Left lung (tissue), 10 donors: ENCODE results near the gene CCDC152. TPM values are rescaled to one million over a fixed set of nuclear protein-coding genes. Genes with fewer than 3 reads are reported as not detected.

Experiments
- ATAC-seq: fragments of 200-7000 bp; cut with Tn5 transposase; one replicate; pipeline ENCODE4 v1.9.1; 2020; ENCODE audit warnings: moderate library complexity
- DNase-seq, 4 donors: peaks; one replicate each; pipeline ENCODE4 v3.0.0-alpha.2; 2013 to 2020
- H3K27ac ChIP-seq, 2 donors: fragments of 200-600 bp; sonication (generic) in 1 of 2; one replicate each; pipeline versions ENCODE4 v1.5.0 to v1.8.0; 2020 to 2021
- H3K27me3 ChIP-seq, 2 donors: fragments of 200-600 bp; sonication (generic) in 1 of 2; one replicate each; pipeline versions ENCODE4 v1.5.0 to v1.8.0; 2020 to 2021
- H3K36me3 ChIP-seq, 2 donors: fragments of 200-600 bp; sonication (generic) in 1 of 2; one replicate each; pipeline versions ENCODE4 v1.5.0 to v1.8.0; 2020 to 2021
- H3K4me1 ChIP-seq, 2 donors: fragments of 200-600 bp; one replicate each; pipeline ENCODE4 v1.8.0; 2021
- H3K4me3 ChIP-seq, 2 donors: fragments of 200-600 bp; sonication (generic) in 1 of 2; one replicate each; pipeline versions ENCODE4 v1.5.0 to v1.8.0; 2020 to 2021; ENCODE audit warnings: mild to moderate bottlenecking in 1 of 2
- H3K9me3 ChIP-seq, 2 donors: fragments of 200-600 bp; sonication (generic) in 1 of 2; one replicate each; pipeline versions ENCODE4 v1.5.0 to v1.8.0; 2020 to 2021
- intact Hi-C, 2 donors: fragments of 100-400 bp; cut with DNase I; formaldehyde crosslinking; loops; one replicate each; pipeline versions ENCODE4 v1.11.2 to v1.14.2; 2022
- polyA plus RNA-seq, 6 donors: library from polyadenylated mRNA; unstranded; fragments of 120-200 nt; gene quantifications; one replicate each; pipeline ENCODE4 v1.2.1, GENCODE V29; 2013; ENCODE audit not compliant: insufficient read length in 6 of 6
- total RNA-seq, 2 donors: library from RNA; stranded (reverse); fragmentation: NEBNext Ultra II Directional; extraction: Animal tissue kit (Norgen Biotek cat#: 25700); gene quantifications; one replicate each; pipeline ENCODE4 v1.2.1, GENCODE V29; 2021
- TF ChIP-seq, protein P1 (sequence below), 2 donors: fragments of 200-600 bp; sonication (generic) in 1 of 2; IDR thresholded peaks; one replicate each; pipeline versions ENCODE4 v1.5.0 to v1.8.0; 2021; ENCODE audit warnings: antibody characterized with exemption in 2 of 2
- donor health status: DM: no; HTN: yes; CAD: no.
- donor health status: DM: no; HTN: no; CAD: no.

The CCDC152 gene
- total and polyA plus RNA-seq, 8 donors = 0.96 to 37.8 (median 21.4) TPM

DNA sequence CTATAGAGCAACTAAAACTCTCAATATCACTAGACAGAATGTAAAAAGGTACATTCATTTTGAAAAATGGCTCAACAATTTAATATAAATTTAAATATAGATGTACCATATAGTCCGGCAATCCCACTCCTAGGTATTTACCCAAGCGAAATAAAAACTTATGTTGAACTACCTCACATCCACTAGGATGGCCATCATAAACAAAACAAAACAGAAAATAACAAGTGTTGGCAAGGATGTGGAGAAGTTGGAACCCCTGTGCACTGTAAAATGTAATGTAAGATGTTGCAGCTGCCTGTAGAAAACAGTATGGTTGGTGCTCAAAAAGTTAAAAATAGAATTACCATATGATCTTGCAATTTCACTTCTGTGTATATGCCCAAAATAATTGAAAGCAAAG, 91.9 kb downstream of the CCDC152 start:
- intact Hi-C loops = no loop called here

DNA sequence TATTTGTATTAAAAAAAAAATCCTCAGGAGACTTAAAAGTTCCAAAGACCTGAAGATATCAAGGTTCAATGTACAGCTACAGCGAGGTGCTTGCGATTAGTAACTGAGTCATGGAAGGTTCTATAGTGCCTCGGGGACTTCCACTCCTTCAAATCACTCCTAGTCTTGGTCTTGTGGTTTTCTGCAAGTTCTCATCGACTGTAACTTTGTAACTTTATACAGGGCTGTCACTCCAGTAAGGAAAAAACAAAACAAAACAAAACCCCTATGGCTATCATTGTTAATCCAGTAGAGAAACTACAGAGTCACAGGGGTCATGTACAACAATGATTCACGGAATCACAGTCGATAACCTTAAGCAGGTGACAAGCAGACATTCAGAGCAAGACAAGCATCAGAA, 94.9 kb downstream of the CCDC152 start:
- no peaks in the 10 kb centered on the region for H3K27me3 ChIP-seq
- no peaks in the 10 kb centered on the region for H3K36me3 ChIP-seq
- H3K4me3 ChIP-seq = no peak overlapping the region
- DNase-seq (no peak), ATAC-seq (no peak)
- TF ChIP-seq, protein P1, sequence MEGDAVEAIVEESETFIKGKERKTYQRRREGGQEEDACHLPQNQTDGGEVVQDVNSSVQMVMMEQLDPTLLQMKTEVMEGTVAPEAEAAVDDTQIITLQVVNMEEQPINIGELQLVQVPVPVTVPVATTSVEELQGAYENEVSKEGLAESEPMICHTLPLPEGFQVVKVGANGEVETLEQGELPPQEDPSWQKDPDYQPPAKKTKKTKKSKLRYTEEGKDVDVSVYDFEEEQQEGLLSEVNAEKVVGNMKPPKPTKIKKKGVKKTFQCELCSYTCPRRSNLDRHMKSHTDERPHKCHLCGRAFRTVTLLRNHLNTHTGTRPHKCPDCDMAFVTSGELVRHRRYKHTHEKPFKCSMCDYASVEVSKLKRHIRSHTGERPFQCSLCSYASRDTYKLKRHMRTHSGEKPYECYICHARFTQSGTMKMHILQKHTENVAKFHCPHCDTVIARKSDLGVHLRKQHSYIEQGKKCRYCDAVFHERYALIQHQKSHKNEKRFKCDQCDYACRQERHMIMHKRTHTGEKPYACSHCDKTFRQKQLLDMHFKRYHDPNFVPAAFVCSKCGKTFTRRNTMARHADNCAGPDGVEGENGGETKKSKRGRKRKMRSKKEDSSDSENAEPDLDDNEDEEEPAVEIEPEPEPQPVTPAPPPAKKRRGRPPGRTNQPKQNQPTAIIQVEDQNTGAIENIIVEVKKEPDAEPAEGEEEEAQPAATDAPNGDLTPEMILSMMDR (IDR thresholded peaks at IDR 0.05) = no peak
- no peaks in the 10 kb centered on the region for H3K4me1 ChIP-seq
- H3K27ac ChIP-seq = no peak overlapping the region
- intact Hi-C loops = no loop called here
- no peaks in the 10 kb centered on the region for H3K9me3 ChIP-seq

More for the DNA sequence above, 91.9 kb downstream of the CCDC152 start:
- no peaks in the 10 kb centered on the region for H3K9me3 ChIP-seq
- H3K36me3 ChIP-seq = no peaks in the 10 kb centered on the region
- TF ChIP-seq, protein P1 (IDR thresholded peaks at IDR 0.05) = no peak
- H3K4me3 ChIP-seq = no peak overlapping the region
- no peak for ATAC-seq
- H3K27ac ChIP-seq = no peak overlapping the region
- no peaks in the 10 kb centered on the region for H3K27me3 ChIP-seq
- DNase-seq = no peak
- no peaks in the 10 kb centered on the region for H3K4me1 ChIP-seq

Other genes starting within 250 kb of the CCDC152 start
- 100 to 1,000 TPM; 605 to 636 TPM for gene SELENOP, start 55.1 kb downstream of the CCDC152 start, total RNA-seq
- 100 to 1,000 TPM; 426 to 826 (median 730) TPM for gene SELENOP, start 55.1 kb downstream of the CCDC152 start, polyA plus RNA-seq